Parathyroid adenoma (tissue), 2 donors: ENCODE measurements around the gene USP13.

Experiments
- H2AFZ ChIP-seq: fragments of 300-600 bp; sonication (generic); one replicate; pipeline ENCODE4 v1.7.0; 2017; ENCODE audit warnings: antibody characterized with exemption, mild to moderate bottlenecking
- H3K27ac ChIP-seq: fragments of 300-600 bp; sonication (generic); one replicate; pipeline ENCODE4 v1.7.0; 2017
- H3K27me3 ChIP-seq: fragments of 300-600 bp; sonication (generic); one replicate; pipeline ENCODE4 v1.7.0; 2017; ENCODE audit warnings: low read length; ENCODE audit not compliant: control insufficient read depth, insufficient read depth
- H3K36me3 ChIP-seq: fragments of 300-600 bp; sonication (generic); one replicate; pipeline ENCODE4 v1.7.0; 2017; ENCODE audit warnings: low read length; ENCODE audit not compliant: control insufficient read depth, insufficient read depth
- H3K4me1 ChIP-seq: fragments of 300-600 bp; sonication (generic); one replicate; pipeline ENCODE4 v1.7.0; 2017; ENCODE audit warnings: control low read depth
- H3K4me2 ChIP-seq: fragments of 300-600 bp; sonication (generic); one replicate; pipeline ENCODE4 v1.7.0; 2017; ENCODE audit warnings: low read length
- H3K4me3 ChIP-seq: fragments of 300-600 bp; sonication (generic); one replicate; pipeline ENCODE4 v1.7.0; 2017; ENCODE audit warnings: low read depth, low read length
- H3K79me2 ChIP-seq: fragments of 300-600 bp; sonication (generic); one replicate; pipeline ENCODE4 v1.7.0; 2017; ENCODE audit warnings: control low read depth
- H3K9ac ChIP-seq: fragments of 300-600 bp; sonication (generic); one replicate; pipeline ENCODE4 v1.7.0; 2017; ENCODE audit warnings: mild to moderate bottlenecking
- H3K9me3 ChIP-seq: fragments of 300-600 bp; sonication (generic); one replicate; pipeline ENCODE4 v1.7.0; 2017; ENCODE audit warnings: low read length; ENCODE audit not compliant: control insufficient read depth
- CTCF ChIP-seq: fragments of 300-600 bp; sonication (generic); IDR thresholded peaks from one replicate; pipeline ENCODE4 v1.7.0; 2017; ENCODE audit warnings: antibody characterized with exemption, mild to moderate bottlenecking
- donor health status: primary hyperparathyroidism.

The USP13 gene

GRCh38 chr3:179671309-179671708, 18.5 kb downstream of the USP13 start:
- no peak overlapping the region for H3K4me2 ChIP-seq
- H3K4me3 ChIP-seq = no peak overlapping the region
- H3K9me3 ChIP-seq = no peaks in the 10 kb centered on the region
- H3K4me1 ChIP-seq = no peaks in the 10 kb centered on the region
- no peak for TF ChIP-seq CTCF
- H3K36me3 ChIP-seq = no peaks in the 10 kb centered on the region
- H3K9ac ChIP-seq = no peak overlapping the region
- H3K27me3 ChIP-seq = no peaks in the 10 kb centered on the region
- no peak overlapping the region for H2AFZ ChIP-seq
- peaks cover 2% of the 10 kb centered on the region for H3K79me2 ChIP-seq
- H3K27ac ChIP-seq = no peak overlapping the region

GRCh38 chr3:179671747-179672242, 19.0 kb downstream of the USP13 start:
- no peaks in the 10 kb centered on the region for H3K4me1 ChIP-seq
- H3K27ac ChIP-seq = no peak overlapping the region
- H2AFZ ChIP-seq = no peak overlapping the region
- no peaks in the 10 kb centered on the region for H3K27me3 ChIP-seq
- H3K4me3 ChIP-seq = no peak overlapping the region
- no peak overlapping the region for H3K4me2 ChIP-seq
- no peaks in the 10 kb centered on the region for H3K9me3 ChIP-seq
- peaks cover 2% of the 10 kb centered on the region for H3K79me2 ChIP-seq
- no peaks in the 10 kb centered on the region for H3K36me3 ChIP-seq
- no peak for TF ChIP-seq CTCF
- no peak overlapping the region for H3K9ac ChIP-seq

GRCh38 chr3:179672918-179673317, 20.1 kb downstream of the USP13 start:
- Histone ChIP-seq H3K27me3 (no peaks in the 10 kb centered on the region), H3K9me3 (no peaks in the 10 kb centered on the region), H3K9ac (no peak overlapping the region), H3K36me3 (no peaks in the 10 kb centered on the region), H3K27ac (no peak overlapping the region), H3K79me2 (peaks cover 2% of the 10 kb centered on the region), H3K4me2 (no peak overlapping the region), H2AFZ (no peak overlapping the region), H3K4me1 (no peaks in the 10 kb centered on the region), H3K4me3 (no peak overlapping the region)
- TF ChIP-seq CTCF = no peak

GRCh38 chr3:179673523-179673922, 20.7 kb downstream of the USP13 start:
- Histone ChIP-seq H3K9ac (no peak overlapping the region), H3K4me2 (no peak overlapping the region), H3K4me3 (no peak overlapping the region), H3K36me3 (no peaks in the 10 kb centered on the region), H3K27ac (no peak overlapping the region), H2AFZ (no peak overlapping the region), H3K4me1 (no peaks in the 10 kb centered on the region), H3K27me3 (no peaks in the 10 kb centered on the region), H3K9me3 (no peaks in the 10 kb centered on the region), H3K79me2 (peaks cover 2% of the 10 kb centered on the region)
- TF ChIP-seq CTCF = no peak

GRCh38 chr3:179676081-179676480, 23.2 kb downstream of the USP13 start:
- H2AFZ ChIP-seq = no peak overlapping the region
- peaks cover 2% of the 10 kb centered on the region for H3K79me2 ChIP-seq
- no peak overlapping the region for H3K4me2 ChIP-seq
- H3K36me3 ChIP-seq = no peaks in the 10 kb centered on the region
- no peaks in the 10 kb centered on the region for H3K27me3 ChIP-seq
- no peak for TF ChIP-seq CTCF
- H3K9ac ChIP-seq = no peak overlapping the region
- no peak overlapping the region for H3K27ac ChIP-seq
- H3K9me3 ChIP-seq = no peaks in the 10 kb centered on the region
- H3K4me1 ChIP-seq = no peaks in the 10 kb centered on the region
- no peak overlapping the region for H3K4me3 ChIP-seq
